H9 (cell line): Measurements from ENCODE around the gene PRKD3. TPM values are rescaled to one million over a fixed set of nuclear protein-coding genes. Genes with fewer than 3 reads are reported as not detected.

Experiments
- DNase-seq: peaks from one replicate; pipeline ENCODE4 v3.0.0-alpha.2; 2017
- H2AFZ ChIP-seq: one replicate; pipeline ENCODE4 v1.6.1; 2013; ENCODE audit warnings: mild to moderate bottlenecking, low read length, control low read depth, moderate library complexity
- H2AK5ac ChIP-seq: 2 replicates; pipeline ENCODE4 v1.6.1; 2013; ENCODE audit warnings: low read length, control low read depth, mixed read lengths; ENCODE audit not compliant: insufficient read length
- H2BK120ac ChIP-seq: one replicate; pipeline ENCODE4 v1.6.1; 2013; ENCODE audit warnings: low read depth, mild to moderate bottlenecking, low read length, control low read depth, inconsistent platforms; ENCODE audit not compliant: poor library complexity, severe bottlenecking
- H2BK12ac ChIP-seq: 2 replicates; pipeline ENCODE4 v1.6.1; 2013; ENCODE audit warnings: low read length, control low read depth, mixed read lengths, low read depth; ENCODE audit not compliant: insufficient read length
- H2BK15ac ChIP-seq: 2 replicates; pipeline ENCODE4 v1.6.1; 2013; ENCODE audit warnings: low read depth, low read length, control low read depth
- H2BK20ac ChIP-seq: one replicate; pipeline ENCODE4 v1.6.1; 2013; ENCODE audit warnings: low read depth, mild to moderate bottlenecking, low read length, control low read depth, inconsistent platforms; ENCODE audit not compliant: poor library complexity, severe bottlenecking
- H2BK5ac ChIP-seq: 2 replicates; pipeline ENCODE4 v1.6.1; 2013; ENCODE audit warnings: low read length, control low read depth, mixed read lengths; ENCODE audit not compliant: insufficient read length
- H3K14ac ChIP-seq: 2 replicates; pipeline ENCODE4 v1.6.1; 2013; ENCODE audit warnings: low read length, control low read depth; ENCODE audit not compliant: insufficient read depth
- H3K18ac ChIP-seq: 2 replicates; pipeline ENCODE4 v1.6.1; 2013; ENCODE audit warnings: low read depth, mild to moderate bottlenecking, mixed read lengths, low read length, control low read depth; ENCODE audit not compliant: insufficient read length
- H3K23ac ChIP-seq: 2 replicates; pipeline ENCODE4 v1.6.1; 2013; ENCODE audit warnings: low read length, control low read depth, mixed read lengths, low read depth; ENCODE audit not compliant: insufficient read length
- H3K23me2 ChIP-seq: 2 replicates; pipeline ENCODE4 v1.6.1; 2013; ENCODE audit warnings: low read depth, mild to moderate bottlenecking, mixed read lengths, low read length, control low read depth; ENCODE audit not compliant: insufficient read length, poor library complexity, severe bottlenecking
- H3K27ac ChIP-seq: 2 replicates; pipeline ENCODE4 v1.5.1; 2013; ENCODE audit warnings: low read length, control low read depth, mixed read lengths, low read depth; ENCODE audit not compliant: insufficient read length
- H3K27me3 ChIP-seq: 2 replicates; pipeline ENCODE4 v1.6.1; 2013; ENCODE audit warnings: low read length, control low read depth, inconsistent platforms; ENCODE audit not compliant: insufficient read depth
- H3K4ac ChIP-seq: 2 replicates; pipeline ENCODE4 v1.6.1; 2013; ENCODE audit warnings: low read depth, mild to moderate bottlenecking, control low read depth, inconsistent platforms, low read length, moderate library complexity
- H3K4me1 ChIP-seq: 2 replicates; pipeline ENCODE4 v1.6.1; 2013; ENCODE audit warnings: low read length, control low read depth, inconsistent platforms; ENCODE audit not compliant: insufficient read depth
- H3K4me2 ChIP-seq: 2 replicates; pipeline ENCODE4 v1.6.1; 2013; ENCODE audit warnings: low read length, control low read depth, mixed read lengths; ENCODE audit not compliant: insufficient read length, insufficient read depth
- H3K56ac ChIP-seq: 2 replicates; pipeline ENCODE4 v1.6.1; 2013; ENCODE audit warnings: low read depth, mild to moderate bottlenecking, mixed read lengths, low read length, control low read depth; ENCODE audit not compliant: insufficient read length
- H3K79me1 ChIP-seq: 2 replicates; pipeline ENCODE4 v1.6.1; 2013; ENCODE audit warnings: low read depth, mild to moderate bottlenecking, moderate library complexity, low read length, control low read depth, inconsistent platforms; ENCODE audit not compliant: insufficient read depth, poor library complexity, severe bottlenecking
- H3K79me2 ChIP-seq: 2 replicates; pipeline ENCODE4 v1.6.1; 2013; ENCODE audit warnings: low read length, control low read depth, inconsistent platforms; ENCODE audit not compliant: insufficient read depth
- H3K9ac ChIP-seq: 2 replicates; pipeline ENCODE4 v1.6.1; 2013; ENCODE audit warnings: low read length, control low read depth, mixed read lengths; ENCODE audit not compliant: insufficient read length; ENCODE audit errors: extremely low read depth
- H3K9me3 ChIP-seq: one replicate; pipeline ENCODE4 v1.6.1; 2013; ENCODE audit warnings: low read depth, low read length, inconsistent platforms; ENCODE audit not compliant: control insufficient read depth
- H3T11ph ChIP-seq: one replicate; pipeline ENCODE4 v1.6.1; 2013; ENCODE audit warnings: mild to moderate bottlenecking, low read length, control low read depth, inconsistent platforms
- H4K20me1 ChIP-seq: one replicate; pipeline ENCODE4 v1.6.1; 2013; ENCODE audit not compliant: control insufficient read depth, insufficient read length, insufficient read depth
- H4K5ac ChIP-seq: 2 replicates; pipeline ENCODE4 v1.6.1; 2013; ENCODE audit warnings: low read depth, mild to moderate bottlenecking, mixed read lengths, low read length, control low read depth; ENCODE audit not compliant: insufficient read length
- H4K8ac ChIP-seq: replicated peaks from 2 replicates; pipeline ENCODE4 v1.6.1; 2013; ENCODE audit warnings: low read length, control low read depth, mixed read lengths, low read depth; ENCODE audit not compliant: insufficient read length
- H4K91ac ChIP-seq: 2 replicates; pipeline ENCODE4 v1.6.1; 2013; ENCODE audit warnings: low read depth, mild to moderate bottlenecking, moderate library complexity, mixed read lengths, low read length, control low read depth; ENCODE audit not compliant: insufficient read length
- H3K27ac Mint-ChIP-seq, 3 experiments: 2 replicates in 2 of 3; 3 replicates in 1 of 3; pipeline ENCODE4 v1.8.0; 2020 to 2021; ENCODE audit warnings: mixed read lengths in 3 of 3, mild to moderate bottlenecking in 1 of 3, moderate library complexity in 1 of 3
- H3K27me3 Mint-ChIP-seq: 2 replicates; pipeline ENCODE4 v1.8.0; 2021; ENCODE audit warnings: low read depth, mild to moderate bottlenecking, moderate library complexity, mixed read lengths
- H3K36me3 Mint-ChIP-seq, 3 experiments: 2 replicates in 2 of 3; 3 replicates in 1 of 3; pipeline ENCODE4 v1.8.0; 2020 to 2021; ENCODE audit warnings: low read depth in 3 of 3, mixed read lengths in 3 of 3; ENCODE audit not compliant: insufficient read depth in 1 of 3
- H3K4me1 Mint-ChIP-seq, 2 experiments: 2 replicates each; pipeline ENCODE4 v1.8.0; 2020; ENCODE audit warnings: mixed read lengths in 2 of 2
- H3K4me3 Mint-ChIP-seq, 2 experiments: 2 replicates in 1 of 2; 3 replicates in 1 of 2; pipeline ENCODE4 v1.8.0; 2020 to 2021; ENCODE audit warnings: mild to moderate bottlenecking in 2 of 2, mixed read lengths in 2 of 2, moderate library complexity in 1 of 2
- H3K9me3 Mint-ChIP-seq, 2 experiments: 2 replicates in 1 of 2; 3 replicates in 1 of 2; pipeline ENCODE4 v1.8.0; 2020; ENCODE audit warnings: mild to moderate bottlenecking in 2 of 2, mixed read lengths in 2 of 2, moderate library complexity in 1 of 2
- WGBS: extraction: QIAGEN DNeasy Blood & Tissue Kit; methylation state at CpG from one replicate; pipeline ENCODE4 v1.1.7; 2013; ENCODE audit warnings: missing lambda C conversion rate, low lambda C conversion rate, mixed read lengths; ENCODE audit not compliant: insufficient read length; ENCODE audit errors: extremely low coverage; 5-methylcytosine and 5-hydroxymethylcytosine counted together
- total RNA-seq: library from RNA; stranded (reverse); gene quantifications from 2 replicates; pipeline ENCODE4 v1.2.1, GENCODE V29; 2021
- TF ChIP-seq, protein P1 (sequence below): fragments of 200-600 bp; sonication (generic); conservative IDR thresholded peaks from 3 replicates; pipeline ENCODE4 v1.8.0; 2021; ENCODE audit warnings: antibody characterized with exemption, mild to moderate bottlenecking

The PRKD3 gene
- total RNA-seq, 1 experiment from 2014 or later, result 63.3 TPM

DNA sequence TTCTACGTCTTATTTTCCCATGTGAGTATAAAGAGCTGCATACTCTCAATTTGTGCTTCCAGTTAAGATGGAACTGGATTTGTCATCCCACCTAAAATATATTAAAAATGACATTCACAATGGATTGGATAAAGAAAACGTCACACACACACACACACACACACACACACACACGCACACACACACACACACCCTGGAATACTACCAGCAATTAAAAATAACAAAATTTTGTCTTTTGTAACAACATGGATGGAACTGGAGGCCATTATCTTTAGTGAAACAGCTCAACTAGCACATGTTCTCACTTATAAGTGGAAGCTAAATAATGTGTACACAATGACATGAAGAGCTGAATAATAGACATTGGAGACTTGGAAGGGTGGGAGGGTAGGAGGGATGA lies 16.0 kb upstream of the PRKD3 start:
- Histone ChIP-seq H2BK5ac (no peak overlapping the region), H3K9ac (no peak overlapping the region), H2BK12ac (no peak overlapping the region), H3K4ac (no peak overlapping the region), H2BK120ac (no peak overlapping the region), H3K4me1 (no peaks in the 10 kb centered on the region), H4K8ac (no peak overlapping the region), H3T11ph (no peak overlapping the region), H3K18ac (no peak overlapping the region), H3K23me2 (no peaks in the 10 kb centered on the region), H3K23ac (no peak overlapping the region), H3K79me1 (no peaks in the 10 kb centered on the region), H3K27ac (no peak overlapping the region), H4K91ac (no peak overlapping the region), H2AFZ (no peak overlapping the region), H3K4me2 (no peak overlapping the region), H4K20me1 (no peaks in the 10 kb centered on the region), H3K79me2 (no peaks in the 10 kb centered on the region), H3K14ac (no peak overlapping the region), H2AK5ac (no peak overlapping the region), H3K56ac (no peak overlapping the region), H2BK20ac (no peak overlapping the region), H2BK15ac (no peak overlapping the region), H3K9me3 (no peaks in the 10 kb centered on the region), H3K27me3 (no peaks in the 10 kb centered on the region), H4K5ac (no peak overlapping the region)
- Mint-ChIP-seq H3K4me1 (peaks cover 6 to 13% of the 10 kb centered on the region in 2 experiments; a peak in 3 of 4 replicates), H3K27ac (no peak overlapping the region), H3K36me3 (no peaks in the 10 kb centered on the region; a peak in 1 of 7 replicates), H3K27me3 (no peaks in the 10 kb centered on the region; the same call in 1 of the 2 replicates), H3K4me3 (no peak overlapping the region), H3K9me3 (no peaks in the 10 kb centered on the region)
- TF ChIP-seq, protein P1, sequence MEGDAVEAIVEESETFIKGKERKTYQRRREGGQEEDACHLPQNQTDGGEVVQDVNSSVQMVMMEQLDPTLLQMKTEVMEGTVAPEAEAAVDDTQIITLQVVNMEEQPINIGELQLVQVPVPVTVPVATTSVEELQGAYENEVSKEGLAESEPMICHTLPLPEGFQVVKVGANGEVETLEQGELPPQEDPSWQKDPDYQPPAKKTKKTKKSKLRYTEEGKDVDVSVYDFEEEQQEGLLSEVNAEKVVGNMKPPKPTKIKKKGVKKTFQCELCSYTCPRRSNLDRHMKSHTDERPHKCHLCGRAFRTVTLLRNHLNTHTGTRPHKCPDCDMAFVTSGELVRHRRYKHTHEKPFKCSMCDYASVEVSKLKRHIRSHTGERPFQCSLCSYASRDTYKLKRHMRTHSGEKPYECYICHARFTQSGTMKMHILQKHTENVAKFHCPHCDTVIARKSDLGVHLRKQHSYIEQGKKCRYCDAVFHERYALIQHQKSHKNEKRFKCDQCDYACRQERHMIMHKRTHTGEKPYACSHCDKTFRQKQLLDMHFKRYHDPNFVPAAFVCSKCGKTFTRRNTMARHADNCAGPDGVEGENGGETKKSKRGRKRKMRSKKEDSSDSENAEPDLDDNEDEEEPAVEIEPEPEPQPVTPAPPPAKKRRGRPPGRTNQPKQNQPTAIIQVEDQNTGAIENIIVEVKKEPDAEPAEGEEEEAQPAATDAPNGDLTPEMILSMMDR, result no peak
- DNase-seq, result no peak
- WGBS, result no CpG with 5 or more reads among the region's 3 CpGs
